GM12872 (cell line): ENCODE results near the gene SBF2.

ENCODE experiments used
- CTCF ChIP-seq: IDR thresholded peaks from 3 replicates; pipeline ENCODE4 v1.5.1; 2011; ENCODE audit warnings: low read depth, mild to moderate bottlenecking, low read length, moderate library complexity; ENCODE audit not compliant: insufficient read depth

The SBF2 gene

GRCh38 chr11:9853929-9854552, 440.0 kb downstream of the SBF2 start:
- no peak for TF ChIP-seq CTCF

GRCh38 chr11:9852465-9852864, 441.6 kb downstream of the SBF2 start:
- no peak for TF ChIP-seq CTCF

GRCh38 chr11:9851366-9851765, 442.7 kb downstream of the SBF2 start:
- TF ChIP-seq CTCF: no peak

GRCh38 chr11:9850224-9850895, 443.7 kb downstream of the SBF2 start:
- no peak for TF ChIP-seq CTCF

GRCh38 chr11:9849389-9849788, 444.6 kb downstream of the SBF2 start:
- TF ChIP-seq CTCF: no peak

- no peak for TF ChIP-seq CTCF
These were observed 446.4 kb downstream of the SBF2 start for GRCh38 chr11:9847636-9848035.

- TF ChIP-seq CTCF: no peak
These were observed 451.1 kb downstream of the SBF2 start for GRCh38 chr11:9842923-9843322.
